Calu3 (cell line): Measurements from ENCODE around the gene C19orf25. TPM values are rescaled to one million over a fixed set of nuclear protein-coding genes. Genes with fewer than 3 reads are reported as not detected.
A peak's percentile ranks its signal among the peaks of the same experiment; 100 is the strongest.

Source experiments
- Bru-seq: library from RNA; stranded (reverse); fragments of 400-500 nt; gene quantifications from one replicate; lab custom pipeline; 2021; lab: Mats Ljungman, UMichigan
- BruChase-seq, 2 experiments: library from RNA; stranded (reverse); fragments of 400-500 nt; gene quantifications; one replicate each; lab custom pipeline; 2021; lab: Mats Ljungman, UMichigan
- BruUV-seq: library from RNA; stranded (reverse); fragments of 400-500 nt; replicated peaks from 2 replicates; lab custom pipeline; 2021; lab: Mats Ljungman, UMichigan
- CTCF ChIA-PET: fragments of 300-600 bp; sonication (Branson Sonifier 250); formaldehyde crosslinking; loops from one replicate; lab custom pipeline; 2022; ENCODE audit warnings: antibody characterized with exemption; lab: Charles Lee
- DNase-seq: peaks from one replicate; pipeline ENCODE4 v3.0.0; 2022
- H3K27ac Mint-ChIP-seq: one replicate; pipeline ENCODE4 v1.8.0; 2022; ENCODE audit warnings: mixed read lengths; ENCODE audit not compliant: unreplicated experiment
- H3K27me3 Mint-ChIP-seq: one replicate; pipeline ENCODE4 v1.8.0; 2022; ENCODE audit warnings: mixed read lengths; ENCODE audit not compliant: unreplicated experiment
- H3K36me3 Mint-ChIP-seq: one replicate; pipeline ENCODE4 v1.8.0; 2022; ENCODE audit warnings: mild to moderate bottlenecking, moderate library complexity, mixed read lengths; ENCODE audit not compliant: insufficient read depth, unreplicated experiment
- H3K4me1 Mint-ChIP-seq: one replicate; pipeline ENCODE4 v1.8.0; 2022; ENCODE audit warnings: mild to moderate bottlenecking, low read depth, mixed read lengths; ENCODE audit not compliant: unreplicated experiment
- H3K4me3 Mint-ChIP-seq: one replicate; pipeline ENCODE4 v1.8.0; 2022; ENCODE audit warnings: mild to moderate bottlenecking, low read depth, moderate library complexity, mixed read lengths; ENCODE audit not compliant: unreplicated experiment
- H3K9me3 Mint-ChIP-seq: one replicate; pipeline ENCODE4 v1.8.0; 2022; ENCODE audit warnings: low read depth, mixed read lengths; ENCODE audit not compliant: unreplicated experiment
- CTCF ChIP-seq: fragments of 200-600 bp; IDR thresholded peaks from one replicate; pipeline ENCODE4 v1.8.0; 2022; ENCODE audit warnings: antibody characterized with exemption; ENCODE audit not compliant: unreplicated experiment
- intact Hi-C: fragments of 100-400 bp; cut with micrococcal nuclease; formaldehyde crosslinking; loops from one replicate; pipeline ENCODE4 v1.10.0; 2022; ENCODE audit not compliant: unreplicated experiment
- long read RNA-seq: library from polyadenylated mRNA; stranded (forward); transcript quantifications from one replicate; pipeline ENCODE4 v2.0.0, GENCODE V29; 2022
- total RNA-seq: library from RNA; stranded (reverse); gene quantifications from 2 replicates; pipeline ENCODE4 v1.2.3, GENCODE V29; 2022

Gene C19orf25
- total RNA-seq, result 33.7 and 33.8 TPM in 2 replicates
- percentile 50 among the genes with signal in this experiment for Bru-seq, nascent RNA
- percentile 71 among the genes with signal in this experiment for BruChase-seq, experiment 1, labeled RNA remaining after a 6-hour chase
- percentile 74 among the genes with signal in this experiment for BruChase-seq, experiment 2, labeled RNA remaining after a 2-hour chase
- long read RNA-seq, transcript C19orf25-202 (2 exons, 2,403 nt), result minor isoform, 5 of 55 reads
- long read RNA-seq, transcript C19orf25-203 (3 exons, 1,837 nt), result major isoform, 26 of 55 reads
- long read RNA-seq, partial matches to known transcripts, result 2 of 55 reads
- long read RNA-seq, other reads (novel, unspliced or antisense), result 18 of 55 reads

- H3K9me3 Mint-ChIP-seq, result no peaks in the 10 kb centered on the region
These were observed at the start of gene C19orf25 for GRCh38 chr19:1478934-1479707. Gene C19orf25 (minus strand): TSS chr19:1479215. CDS start chr19:1478903, 312 bp downstream.

GRCh38 chr19:1527650-1528309, 48.8 kb upstream of the C19orf25 start:
- Mint-ChIP-seq H3K9me3 (no peaks in the 10 kb centered on the region), H3K27me3 (peaks cover 58% of the 10 kb centered on the region), H3K27ac (no peak overlapping the region), H3K4me3 (no peak overlapping the region), H3K4me1 (peaks cover 7% of the 10 kb centered on the region), H3K36me3 (no peaks in the 10 kb centered on the region)
- TF ChIP-seq CTCF, result no peak
- intact Hi-C loops, result no loop called here
- BruUV-seq, result no TSS peak
- no peak for DNase-seq
- CTCF ChIA-PET, result interaction anchor here (0.6 kb wide), 1 partner anchor 8 kb away, joined by 6 read pairs; no protein-coding TSS in a partner anchor

More at GRCh38 chr19:1478934-1479707, at the start of gene C19orf25:
- peak; percentile 89 for DNase-seq
- intact Hi-C loops, result no loop called here
- peak within 1 kb of the TSS; percentile 74 for H3K27ac Mint-ChIP-seq
- CTCF ChIA-PET, result no interaction called here
- H3K4me1 Mint-ChIP-seq, result no peaks in the 10 kb centered on the region
- peaks cover 27% of the 10 kb centered on the region for H3K36me3 Mint-ChIP-seq
- no peak for TF ChIP-seq CTCF
- BruUV-seq, result no TSS peak
- H3K27me3 Mint-ChIP-seq, result peaks cover 15% of the 10 kb centered on the region
- H3K4me3 Mint-ChIP-seq, result peak within 1 kb of the TSS; percentile 91

GRCh38 chr19:1526979-1527649, 48.1 kb upstream of the C19orf25 start:
- peaks cover 57% of the 10 kb centered on the region for H3K27me3 Mint-ChIP-seq
- H3K36me3 Mint-ChIP-seq, result no peaks in the 10 kb centered on the region
- no TSS peak for BruUV-seq
- H3K4me3 Mint-ChIP-seq, result no peak overlapping the region
- no peak overlapping the region for H3K27ac Mint-ChIP-seq
- intact Hi-C loops, result no loop called here
- DNase-seq, result no peak
- no peaks in the 10 kb centered on the region for H3K9me3 Mint-ChIP-seq
- no peak for TF ChIP-seq CTCF
- CTCF ChIA-PET, result interaction anchor here (0.6 kb wide), 1 partner anchor 9 kb away, joined by 6 read pairs; no protein-coding TSS in a partner anchor
- H3K4me1 Mint-ChIP-seq, result peaks cover 7% of the 10 kb centered on the region
